ENCODE data around the gene TOR1A.
A peak's percentile ranks its signal among the peaks of the same experiment; 100 is the strongest.

Gene TOR1A

DNA sequence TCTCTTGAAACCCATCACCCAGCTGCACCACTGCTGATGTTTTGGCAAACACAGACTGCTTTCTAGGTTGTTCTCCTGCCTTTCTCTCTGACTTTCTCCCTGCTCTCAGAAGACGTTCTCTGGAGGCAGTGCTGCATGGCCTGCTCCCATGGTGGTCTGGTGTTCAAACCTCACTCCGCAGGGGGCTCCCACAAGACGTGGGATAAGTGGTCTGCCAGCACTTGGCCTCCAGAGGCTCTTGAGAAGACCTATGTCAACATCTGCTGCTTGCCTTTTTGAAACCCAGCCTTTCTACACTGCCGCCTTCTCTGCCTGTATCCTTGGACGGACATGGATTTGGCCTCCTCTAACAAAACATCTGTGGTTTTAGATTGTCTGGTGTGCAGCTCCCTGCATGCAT is 27.9 kb upstream of the TOR1A start:
- no peak for DNase-seq

DNA sequence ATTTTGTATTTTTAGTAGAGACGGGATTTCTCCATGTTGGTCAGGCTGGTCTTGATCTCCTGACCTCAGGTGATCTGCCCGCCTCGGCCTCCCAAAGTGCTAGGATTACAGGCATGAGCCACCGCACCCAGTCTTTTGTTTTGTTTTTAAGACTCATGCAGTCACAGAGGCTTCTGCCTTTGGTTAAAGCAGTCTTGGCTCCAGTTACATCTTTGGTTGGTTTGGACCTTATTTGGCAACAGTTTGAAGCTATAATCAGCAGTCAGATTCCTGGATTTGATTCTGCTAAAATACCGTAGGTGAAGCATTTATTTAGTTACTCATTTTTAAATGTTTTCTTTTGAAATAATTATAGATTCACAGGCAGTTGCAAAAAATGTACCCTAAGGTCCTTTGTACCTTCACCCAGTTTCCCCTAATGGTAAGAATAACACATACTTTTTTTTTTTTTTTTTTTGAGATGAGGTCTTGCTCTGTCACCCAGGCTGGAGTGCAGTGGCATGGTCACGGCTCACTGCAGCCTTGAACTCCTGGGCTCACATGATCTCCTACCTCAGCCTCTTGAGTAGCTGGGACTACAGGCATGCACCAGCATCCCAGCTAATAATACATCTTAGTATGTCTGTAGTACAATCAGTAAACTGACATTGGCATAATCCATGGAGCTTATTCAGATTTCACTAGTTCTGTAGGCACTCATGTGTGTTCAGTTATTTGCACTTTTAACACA is 27.1 kb upstream of the TOR1A start:
- no peak for DNase-seq

DNA sequence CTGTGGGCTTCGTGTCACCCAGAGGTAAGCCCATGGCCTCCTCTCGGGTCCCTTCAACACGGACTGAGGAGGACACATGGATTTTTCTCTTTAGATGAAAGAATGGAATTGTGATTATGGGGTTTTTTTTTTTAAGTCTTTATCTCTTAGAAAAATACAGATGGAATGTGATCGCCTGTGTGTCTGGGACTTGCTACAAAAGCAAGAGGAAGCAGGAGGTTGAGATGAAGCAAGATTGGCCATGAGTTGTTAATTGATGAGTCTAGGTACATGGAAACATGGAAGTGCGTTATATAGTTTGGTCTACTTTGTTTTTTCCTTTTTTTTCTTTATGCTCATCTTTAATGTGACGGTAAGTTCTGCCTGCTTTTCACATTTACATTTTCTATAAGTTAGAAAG is 26.0 kb upstream of the TOR1A start:
- DNase-seq, result peak; percentile 4

DNA sequence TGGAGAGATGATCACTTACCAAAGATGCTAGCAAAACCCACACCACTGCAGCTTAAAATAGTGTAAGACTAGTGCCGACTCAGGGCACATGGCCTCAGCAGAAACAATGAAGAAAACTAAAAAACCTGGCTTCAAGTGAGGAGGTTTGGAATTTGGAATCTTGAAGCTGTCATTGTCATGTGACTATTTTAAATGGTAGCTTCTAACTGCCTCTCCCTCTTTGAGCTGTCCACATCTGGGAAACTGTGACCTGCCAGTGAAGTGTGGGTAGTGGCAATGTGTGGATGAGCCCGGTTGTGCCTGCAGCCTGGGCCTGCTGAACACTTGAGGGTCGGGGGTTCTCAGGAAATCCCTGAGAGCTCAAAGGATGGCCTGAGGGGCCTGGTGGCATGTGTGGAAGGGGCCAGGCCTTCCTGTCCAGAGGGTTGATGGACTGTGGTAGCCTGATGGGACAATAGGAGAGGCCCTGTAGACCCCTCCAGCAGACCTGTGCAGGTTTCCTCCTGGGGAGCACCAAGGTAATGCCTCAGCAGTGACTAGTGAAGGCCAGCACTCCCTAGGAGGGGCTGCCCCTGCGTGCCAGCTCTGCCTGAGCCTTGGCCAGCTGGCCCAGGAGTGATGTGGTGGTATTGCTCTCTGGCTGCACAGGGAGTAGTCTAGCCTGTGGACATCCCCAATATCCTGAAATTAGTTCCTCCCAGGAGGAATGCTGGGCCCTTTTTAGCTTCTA is 24.9 kb upstream of the TOR1A start:
- no peak for DNase-seq

DNA sequence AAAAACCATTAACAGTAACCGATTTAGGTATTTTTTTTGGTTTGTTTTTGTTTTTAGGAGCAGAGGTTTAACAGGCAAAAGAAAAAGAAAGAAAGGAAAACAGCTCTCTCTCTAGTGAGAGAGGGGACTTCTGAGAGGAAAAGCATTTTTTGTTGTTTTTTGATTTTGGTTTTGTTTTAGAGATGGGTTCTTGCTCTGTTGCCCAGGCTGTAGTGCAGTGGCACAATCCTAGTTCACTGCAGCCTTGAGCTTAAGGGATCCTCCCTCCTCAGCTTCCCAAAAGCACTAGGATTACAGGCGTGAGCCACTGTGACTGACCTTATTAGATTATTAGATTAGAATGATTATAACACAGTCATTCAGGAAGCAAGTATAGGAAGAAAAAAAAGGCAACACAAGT is 21.4 kb upstream of the TOR1A start:
- DNase-seq, result no peak

DNA sequence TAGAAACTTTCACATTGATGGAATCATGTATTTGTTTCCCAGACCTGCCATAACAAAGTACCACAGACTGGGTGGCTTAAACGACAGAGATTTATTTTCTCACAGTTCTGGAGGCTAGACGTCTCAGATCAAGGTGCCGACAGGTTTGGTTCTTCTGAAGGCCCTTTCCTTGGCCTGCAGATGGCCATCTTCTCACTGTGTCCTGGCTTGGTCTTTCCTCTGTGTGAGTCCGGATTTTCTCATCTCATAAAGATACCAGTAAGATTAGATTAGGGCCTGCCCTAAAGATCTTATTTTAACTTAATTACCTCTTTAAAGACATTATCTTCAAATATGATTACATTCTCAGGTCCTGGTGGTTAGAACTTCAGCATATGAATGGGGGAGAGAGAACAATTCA is 17.1 kb upstream of the TOR1A start:
- no peak for DNase-seq

DNA sequence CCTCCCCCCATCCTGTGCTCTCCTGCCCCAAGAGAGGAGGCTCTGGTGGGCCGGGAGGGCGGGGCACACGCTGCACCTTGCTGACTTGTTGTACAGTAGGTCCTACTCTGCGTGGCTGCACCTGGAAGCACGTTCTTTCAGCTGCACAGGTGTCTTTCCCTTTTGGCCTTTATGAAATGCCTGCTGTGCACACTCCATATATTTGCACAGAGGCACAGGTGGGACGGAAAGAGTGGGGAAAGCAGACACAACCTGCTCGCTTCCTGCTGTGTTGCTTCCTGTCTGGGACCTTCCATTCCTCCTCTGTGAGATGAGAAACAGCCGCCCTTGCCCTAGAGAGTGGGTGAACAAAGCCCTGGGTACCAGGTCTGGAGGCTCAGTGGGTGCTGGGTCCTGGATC is 16.1 kb upstream of the TOR1A start:
- DNase-seq, result no peak

DNA sequence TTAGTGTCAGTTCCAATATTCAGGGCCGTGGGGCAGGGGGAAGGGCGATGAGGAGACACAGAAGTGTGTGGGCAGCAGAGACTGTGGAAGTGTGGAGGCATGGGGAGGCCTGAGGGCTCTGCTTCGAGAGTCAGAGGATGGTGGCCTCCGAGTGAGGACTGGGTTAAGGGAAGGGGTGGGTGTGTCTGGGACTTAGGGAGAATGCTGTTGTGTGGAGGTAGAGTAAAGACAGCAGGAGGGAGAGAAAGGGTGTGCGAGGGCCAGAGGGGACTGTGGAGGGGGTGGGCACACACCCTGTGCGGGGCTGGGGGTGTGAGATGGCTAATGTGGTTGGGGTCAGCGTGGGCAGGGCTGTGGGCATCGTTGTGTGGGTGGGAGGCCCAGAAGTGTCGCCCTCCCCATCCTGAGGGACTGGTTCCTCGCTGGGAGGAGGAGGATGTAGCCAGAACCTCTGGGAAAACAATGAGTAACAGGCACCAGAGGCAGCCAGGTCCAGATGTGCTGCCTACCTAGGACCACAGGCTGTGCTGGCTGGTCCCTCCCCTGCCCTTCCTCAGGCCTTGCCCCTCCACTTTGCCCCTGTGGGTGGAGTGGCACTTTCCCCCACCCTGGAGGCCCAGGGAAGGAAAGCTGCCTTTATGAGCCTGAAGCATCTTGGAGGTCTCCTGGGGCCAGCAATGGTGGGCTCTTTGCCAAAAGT is 15.5 kb upstream of the TOR1A start:
- no peak for DNase-seq

DNA sequence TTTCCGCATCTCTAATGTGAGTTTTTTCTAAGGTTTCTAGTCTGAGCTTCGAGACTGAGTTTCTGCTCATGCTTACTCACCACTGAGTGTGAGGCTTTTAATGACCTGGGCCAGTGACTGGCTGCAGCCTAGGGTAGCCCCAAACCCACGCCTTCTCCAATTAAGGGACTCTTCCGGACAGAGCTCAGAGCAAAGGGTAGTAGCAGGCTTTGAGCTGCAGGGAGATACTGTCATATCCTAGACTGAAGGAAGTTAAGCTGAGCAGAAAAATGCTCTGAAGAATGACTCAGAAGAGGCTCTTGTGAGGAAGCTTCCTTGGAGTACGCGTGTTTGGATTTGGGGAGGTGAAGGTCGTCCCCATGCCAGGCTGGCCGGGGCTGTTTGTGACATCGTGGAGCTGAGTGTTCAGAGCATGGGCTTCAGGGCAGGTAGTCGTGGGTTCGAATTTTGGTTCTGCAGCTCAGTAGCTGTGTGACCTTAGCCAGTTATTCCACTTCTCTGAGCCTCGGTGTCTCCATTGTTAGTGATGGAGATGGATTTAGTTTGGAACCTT is 14.8 kb upstream of the TOR1A start:
- peak; percentile 73 for DNase-seq

DNA sequence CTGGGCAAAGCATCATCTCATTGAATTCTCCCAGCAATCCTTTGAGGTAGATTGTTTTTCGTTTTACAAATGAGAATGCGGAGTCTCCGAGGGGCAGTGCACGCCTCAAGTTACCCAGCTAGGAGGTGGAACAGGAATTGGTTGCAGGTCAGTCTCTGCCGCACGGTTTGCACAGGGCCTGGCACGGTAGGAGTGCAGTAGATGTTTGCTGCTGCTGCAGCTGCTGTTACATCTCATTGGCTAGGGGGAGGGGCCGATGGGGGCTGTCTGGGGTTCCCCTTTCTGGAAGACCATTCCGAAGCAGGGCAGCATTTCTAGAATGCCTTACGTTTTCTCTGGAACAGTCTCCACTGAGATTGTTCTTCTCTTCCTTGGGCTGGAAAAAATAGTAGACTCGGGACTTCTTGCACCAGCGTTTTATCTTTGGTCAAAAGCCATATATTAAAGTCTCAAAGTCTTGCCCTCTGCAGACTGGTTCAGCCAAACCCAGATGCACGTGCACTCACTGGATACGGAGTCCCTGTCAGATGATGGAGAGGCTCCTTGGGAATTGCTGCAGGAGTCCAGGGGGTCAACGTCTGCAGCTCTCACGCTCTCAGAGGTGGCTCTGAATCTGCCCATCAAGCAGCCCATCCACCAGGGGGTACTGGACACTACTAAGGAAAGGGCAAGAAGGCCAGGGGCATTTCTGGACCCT is 12.5 kb upstream of the TOR1A start:
- DNase-seq, result peak; percentile 20

DNA sequence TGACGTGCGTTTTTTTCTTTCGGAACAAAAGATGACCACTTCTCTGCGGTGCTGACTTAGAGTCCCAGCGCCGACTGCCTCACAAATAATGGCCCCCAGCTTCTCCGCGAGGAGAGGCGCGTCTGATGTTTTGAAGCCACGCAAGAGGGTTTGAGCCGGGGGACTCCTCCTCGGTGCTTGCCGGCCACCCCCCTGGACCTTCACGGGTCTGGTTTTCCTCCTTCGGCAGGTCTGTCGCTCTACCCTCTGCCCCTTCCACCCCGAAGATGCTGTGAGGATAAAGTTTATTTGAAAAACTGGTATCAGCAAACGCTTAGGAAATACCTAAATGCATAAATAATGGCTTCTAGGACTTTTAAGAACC is 11.9 kb upstream of the TOR1A start:
- no peak for DNase-seq

DNA sequence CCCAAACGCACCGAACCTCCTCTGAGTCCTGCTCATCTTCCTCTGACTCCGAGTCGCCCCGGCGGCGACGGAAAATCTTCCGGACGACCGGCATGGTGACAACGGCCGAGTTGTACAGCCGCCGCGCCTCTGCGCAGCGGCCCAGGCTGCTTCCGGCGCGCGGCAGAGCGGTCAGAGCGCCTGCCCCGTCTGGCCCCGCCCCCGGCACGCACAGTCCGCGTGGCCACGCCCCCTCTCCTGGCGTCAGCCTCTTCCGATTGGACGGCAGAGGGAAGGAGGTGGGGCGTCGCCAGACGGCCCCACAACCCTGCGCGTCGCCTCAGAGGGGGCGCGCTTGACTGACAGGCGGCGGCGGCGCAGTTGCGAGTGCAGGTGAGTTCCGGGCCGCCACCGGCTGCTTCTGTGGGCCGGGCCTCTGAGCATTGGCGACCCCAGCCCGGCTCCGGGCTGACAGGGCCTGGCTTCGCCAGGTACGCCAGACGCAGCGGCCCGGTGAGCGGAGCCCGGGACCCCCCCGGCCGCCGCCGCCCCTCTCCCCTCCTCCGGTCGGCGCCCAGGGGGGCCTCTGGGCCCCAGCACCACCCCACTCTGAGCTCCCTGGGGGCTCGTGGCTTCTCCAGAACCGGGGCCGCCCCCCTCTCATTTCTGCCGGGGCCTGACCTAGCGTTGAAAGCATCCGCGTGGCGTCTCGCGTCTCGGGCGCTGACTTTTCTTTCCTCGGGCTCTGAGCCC is 11.4 kb upstream of the TOR1A start, which contains the start of the genes C9orf78 and USP20:
TSS of gene C9orf78 (minus strand) at position 148 of the 732 bp plus-strand sequence. CDS start at position 94, 54 bp downstream.
TSS of gene USP20 (plus strand) at position 331 of the 732 bp plus-strand sequence. CDS start 17,098 bp downstream, outside the sequence.
- peak; percentile 90 for DNase-seq

DNA sequence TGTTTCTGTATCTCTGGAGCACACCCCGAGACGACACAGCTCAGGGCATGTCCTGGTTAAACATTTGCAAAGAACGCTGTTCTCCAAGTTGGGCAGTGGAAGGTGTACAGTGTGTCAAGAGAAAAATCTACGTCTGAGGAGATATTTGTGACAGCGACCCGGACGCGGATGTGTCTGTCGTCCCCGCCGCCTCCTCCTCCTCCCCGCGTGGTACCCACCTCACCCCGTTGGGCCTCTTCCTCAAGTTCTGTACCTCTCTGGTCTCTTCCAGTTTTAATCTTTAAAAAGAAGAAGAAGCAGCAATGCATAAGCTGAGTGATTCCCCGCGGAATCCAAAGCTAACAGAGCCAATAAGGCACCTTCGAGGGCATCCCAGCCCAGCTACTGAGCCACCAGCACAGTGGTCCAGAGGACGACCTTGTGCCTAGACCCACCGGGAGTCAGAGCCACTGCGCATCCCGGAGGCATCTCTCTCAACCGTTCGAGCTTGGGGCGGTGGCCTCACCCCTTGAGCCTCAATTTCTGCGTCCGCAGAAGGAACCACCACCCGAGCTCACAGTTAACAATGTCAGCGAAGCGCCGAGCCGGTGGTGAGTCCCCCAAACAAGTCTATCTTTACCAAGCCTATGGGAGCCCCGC is 10.7 kb upstream of the TOR1A start:
- peak; percentile 32 for DNase-seq

DNA sequence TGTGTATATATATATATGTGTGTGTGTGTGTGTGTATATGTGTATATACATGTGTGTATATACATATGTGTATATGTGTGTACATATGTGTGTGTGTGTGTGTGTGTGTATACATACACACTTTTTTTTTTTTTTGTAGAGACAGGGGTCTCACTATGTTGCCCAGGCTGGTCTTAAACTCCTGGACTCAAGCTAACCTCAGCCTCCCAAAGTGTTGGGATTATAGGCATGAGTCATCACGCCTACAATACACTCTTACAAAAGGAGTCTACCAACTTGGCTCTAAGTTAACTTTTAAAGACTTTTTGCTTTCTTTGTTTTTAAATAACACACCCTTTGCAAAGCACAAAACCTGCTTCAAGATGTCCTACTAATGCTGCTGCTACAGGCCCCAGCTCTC is 9.0 kb upstream of the TOR1A start:
- no peak for DNase-seq

DNA sequence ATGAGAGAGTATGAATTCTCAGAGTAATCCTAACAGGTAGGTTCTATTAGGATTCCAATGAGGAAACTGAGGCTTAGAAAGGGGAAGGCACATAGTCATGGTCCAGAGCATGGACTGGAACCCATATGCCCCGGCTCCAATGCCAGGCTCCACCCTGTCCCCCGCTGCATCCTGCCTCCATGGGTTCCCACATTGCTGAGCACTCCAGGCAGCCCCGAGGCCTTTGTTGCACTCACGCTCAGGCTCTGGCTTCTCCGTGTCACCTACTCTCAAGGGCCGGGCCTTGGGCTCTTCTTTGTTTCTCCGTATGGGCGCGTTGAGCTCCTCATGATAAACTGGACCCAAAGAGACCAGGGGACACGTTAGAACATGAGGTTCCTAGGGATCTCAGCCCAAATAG is 5.0 kb upstream of the TOR1A start:
- DNase-seq, result no peak

DNA sequence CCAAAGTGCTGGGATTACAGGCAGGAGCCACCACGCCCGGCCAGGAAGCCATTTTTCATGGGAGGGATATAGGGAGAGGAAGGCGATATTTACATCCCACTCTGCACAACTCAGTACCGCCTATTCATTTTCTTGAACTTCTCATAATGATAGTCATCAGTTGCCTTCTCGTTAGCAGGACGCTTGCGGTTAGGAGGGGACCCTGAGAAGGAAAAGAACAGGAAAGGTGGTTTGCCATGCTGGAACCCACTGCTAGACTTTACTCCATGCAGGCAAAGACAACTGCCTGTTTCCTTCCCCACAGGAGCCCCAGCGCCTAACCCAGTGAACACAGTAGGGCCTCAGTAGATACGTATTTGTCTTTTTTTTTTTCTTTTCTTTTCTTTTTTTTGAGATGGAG is 4.1 kb upstream of the TOR1A start:
- no peak for DNase-seq

DNA sequence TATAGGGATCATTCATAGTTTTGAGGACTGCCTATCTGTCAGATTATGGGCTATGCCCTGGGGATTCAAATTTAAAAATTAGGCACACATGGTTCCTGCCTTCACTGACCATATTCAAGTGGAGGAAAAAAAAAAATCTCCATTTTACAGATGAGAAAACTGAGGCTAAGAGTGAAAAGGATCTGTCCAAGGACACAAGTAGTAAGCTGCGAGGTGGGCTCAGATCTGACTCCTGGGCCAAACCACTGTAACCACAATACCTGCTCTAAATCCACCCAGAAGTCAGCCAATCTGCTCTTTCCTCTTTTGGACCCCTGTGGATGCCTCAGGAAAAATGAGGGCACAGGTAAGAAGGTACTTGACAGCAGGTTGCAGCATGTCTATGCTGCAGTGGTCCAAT is 2.8 kb upstream of the TOR1A start:
- DNase-seq, result no peak

DNA sequence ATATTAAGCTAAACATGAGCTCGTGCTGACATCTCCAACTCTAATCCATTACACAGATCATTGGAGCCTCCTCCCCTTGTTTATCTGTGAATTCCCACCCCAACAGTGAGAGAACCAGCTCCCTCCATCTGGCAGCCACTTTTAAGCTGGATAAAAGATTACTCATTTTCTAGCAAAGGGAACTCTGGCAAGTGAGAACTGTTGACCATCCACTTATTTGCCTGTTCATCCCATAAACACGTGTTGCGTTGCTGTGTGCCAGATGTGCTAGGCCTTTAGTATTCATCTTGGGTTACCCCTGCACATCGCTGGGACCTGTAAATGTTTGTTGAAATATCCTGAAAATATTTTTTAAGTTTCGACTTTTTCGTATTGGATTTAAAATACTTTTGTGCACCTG is 2.4 kb upstream of the TOR1A start:
- DNase-seq, result no peak

DNA sequence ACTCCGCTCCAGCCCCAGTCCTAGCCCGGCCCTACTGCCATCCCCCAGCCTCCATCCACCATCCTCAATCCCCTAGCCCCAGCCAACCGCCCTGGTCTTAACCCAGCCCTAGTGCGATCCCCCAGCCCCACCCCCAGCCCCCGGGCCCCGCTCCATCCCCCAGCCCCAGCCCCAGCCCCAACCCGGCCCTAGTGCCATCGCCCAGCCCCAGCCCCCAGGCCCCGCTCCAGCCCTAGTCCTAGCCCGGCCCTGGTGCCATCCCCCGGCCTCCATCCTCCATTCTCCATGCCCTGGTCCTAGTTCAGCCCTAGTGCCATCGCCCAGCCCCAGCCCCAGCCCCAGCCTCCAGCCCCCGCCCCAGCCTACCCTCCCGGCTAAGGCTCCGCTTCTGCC is 398 bp downstream of the TOR1A start:
- no peak for DNase-seq

DNA sequence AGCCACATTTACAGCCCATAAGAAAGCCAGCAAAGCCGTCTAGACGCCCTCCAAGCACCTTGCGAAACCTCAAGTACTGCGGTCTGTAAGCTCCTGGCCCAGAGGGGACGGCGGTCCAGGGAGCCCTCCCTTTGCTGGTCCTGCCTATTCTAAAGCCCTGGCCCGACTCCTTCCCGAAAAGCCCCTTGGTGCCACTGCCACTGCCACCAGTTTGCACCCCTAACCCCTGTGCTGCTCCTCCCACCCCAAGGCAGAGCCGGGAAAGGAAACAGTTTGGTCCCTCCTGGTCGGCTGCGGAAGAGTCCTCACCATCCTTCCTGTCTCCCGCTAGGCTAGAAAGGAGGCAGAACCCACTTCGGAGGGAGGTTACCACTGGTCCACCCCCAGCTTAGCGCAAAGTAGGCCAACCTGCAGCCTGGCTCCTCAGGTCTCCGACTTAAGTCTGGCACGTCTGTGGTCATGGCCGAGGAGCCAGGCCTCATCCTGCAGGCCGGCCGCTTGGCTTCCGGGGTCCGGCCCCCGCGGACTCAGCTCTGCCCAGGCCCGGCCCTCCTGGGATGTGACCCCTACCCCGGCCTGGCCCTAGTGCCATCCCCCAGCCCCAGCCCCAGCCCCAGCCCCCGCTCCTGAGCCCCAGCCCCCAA is 916 bp downstream of the TOR1A start:
- DNase-seq, result peak; percentile 60

Measured in MV-4-11 (cell line).